Fibroblast of the conjunctiva (primary cell): ENCODE data around the gene ZNF777.
"Not testable (repeated sequence)": the region's sequence is repeated elsewhere in the genome, so short reads cannot be mapped to it uniquely, and the experiment has no call there.

Experiments
- DNase-seq: peaks from one replicate; pipeline ENCODE4 v3.0.0-alpha.2; 2010; ENCODE audit warnings: low read depth

The ZNF777 gene

GRCh38 chr7:149460493-149461277, at the start of gene ZNF777:
ZNF777 (minus strand) TSS chr7:149461062; CDS start chr7:149456022, 5,040 bp downstream.
- peak; percentile 81 for DNase-seq

- DNase-seq = no peak
Measured at GRCh38 chr7:149510248-149510647, 49.4 kb upstream of the ZNF777 start.

- DNase-seq = no peak
Measured at GRCh38 chr7:149509774-149510173, 48.9 kb upstream of the ZNF777 start.

- no peak for DNase-seq
Measured at GRCh38 chr7:149505551-149505950, 44.7 kb upstream of the ZNF777 start.

- DNase-seq = no peak
Measured at GRCh38 chr7:149501651-149502050, 40.8 kb upstream of the ZNF777 start.

GRCh38 chr7:149500910-149501309, 40.0 kb upstream of the ZNF777 start:
- DNase-seq = no peak

- no peak for DNase-seq
Measured at GRCh38 chr7:149500201-149500600, 39.3 kb upstream of the ZNF777 start.

GRCh38 chr7:149498811-149499210, 37.9 kb upstream of the ZNF777 start:
- DNase-seq = no peak

GRCh38 chr7:149497467-149498261, 36.8 kb upstream of the ZNF777 start, which contains the start of gene ZNF746:
ZNF746 (minus strand) TSS chr7:149497809; CDS start chr7:149497536, 273 bp downstream.
- DNase-seq = peak; percentile 68

- DNase-seq = no peak
Measured at GRCh38 chr7:149496642-149497391, 36.0 kb upstream of the ZNF777 start.

- DNase-seq = peak; percentile 68
Measured at GRCh38 chr7:149495785-149496641, 35.2 kb upstream of the ZNF777 start.

GRCh38 chr7:149494738-149495368, 34.0 kb upstream of the ZNF777 start:
- no peak for DNase-seq

GRCh38 chr7:149493975-149494374, 33.1 kb upstream of the ZNF777 start:
- DNase-seq = not testable (repeated sequence)

GRCh38 chr7:149493366-149493765, 32.5 kb upstream of the ZNF777 start:
- DNase-seq = no peak

GRCh38 chr7:149490083-149490760, 29.4 kb upstream of the ZNF777 start:
- no peak for DNase-seq

GRCh38 chr7:149489391-149490024, 28.6 kb upstream of the ZNF777 start:
- no peak for DNase-seq

- no peak for DNase-seq
Measured at GRCh38 chr7:149479568-149479967, 18.7 kb upstream of the ZNF777 start.

GRCh38 chr7:149478754-149479153, 17.9 kb upstream of the ZNF777 start:
- no peak for DNase-seq

- no peak for DNase-seq
Measured at GRCh38 chr7:149477494-149478443, 16.9 kb upstream of the ZNF777 start.
